IMR-90 (cell line): Measurements from ENCODE around the gene FADS2. TPM values are rescaled to one million over a fixed set of nuclear protein-coding genes. Genes with fewer than 3 reads are reported as not detected.

Experiments used
- ATAC-seq: fragments of 200-7000 bp; cut with Tn5 transposase; 2 replicates; pipeline ENCODE4 v1.9.1; 2020; ENCODE audit warnings: low read depth, mild to moderate bottlenecking, moderate library complexity
- BruUV-seq: library from RNA; stranded (reverse); fragments of 400-500 nt; replicated peaks from 2 replicates; lab custom pipeline; 2021; lab: Mats Ljungman, UMichigan
- CTCF ChIA-PET: fragments of 300-600 bp; formaldehyde crosslinking; extraction: SDS; loops from one replicate; lab custom pipeline; 2021; ENCODE audit warnings: antibody characterized with exemption; lab: Yijun Ruan, JAX
- POLR2A ChIA-PET: fragments of 300-600 bp; sonication (Branson Sonifier 250); formaldehyde crosslinking; loops from one replicate; lab custom pipeline; 2022; ENCODE audit warnings: antibody characterized with exemption; ENCODE audit not compliant: unreplicated experiment; lab: Charles Lee
- DNase-seq: peaks from one replicate; pipeline ENCODE4 v3.0.0; 2013
- H2AFZ ChIP-seq: replicated peaks from 2 replicates; pipeline ENCODE3; 2013; ENCODE audit warnings: low read length, mild to moderate bottlenecking; ENCODE audit not compliant: poor library complexity
- H2AK5ac ChIP-seq: 2 replicates; pipeline ENCODE4 v1.6.1; 2013; ENCODE audit warnings: low read depth, low read length, inconsistent platforms
- H2AK9ac ChIP-seq: replicated peaks from 2 replicates; pipeline ENCODE3; 2013; ENCODE audit warnings: mild to moderate bottlenecking, low read depth, low read length, moderate library complexity; ENCODE audit not compliant: poor library complexity
- H2BK120ac ChIP-seq: 2 replicates; pipeline ENCODE4 v1.6.1; 2013; ENCODE audit warnings: low read depth, low read length, inconsistent platforms
- H2BK15ac ChIP-seq: 3 replicates; pipeline ENCODE4 v1.6.1; 2013; ENCODE audit warnings: low read depth, low read length, inconsistent platforms
- H2BK20ac ChIP-seq: 2 replicates; pipeline ENCODE4 v1.6.1; 2013; ENCODE audit warnings: low read depth, mild to moderate bottlenecking, inconsistent platforms, low read length, moderate library complexity
- H2BK5ac ChIP-seq: 2 replicates; pipeline ENCODE4 v1.6.1; 2013; ENCODE audit warnings: mild to moderate bottlenecking, low read depth, low read length, inconsistent platforms; ENCODE audit not compliant: poor library complexity, severe bottlenecking
- H3K14ac ChIP-seq: replicated peaks from 2 replicates; pipeline ENCODE4 v1.6.1; 2013; ENCODE audit warnings: low read depth, low read length, inconsistent platforms
- H3K18ac ChIP-seq: 2 replicates; pipeline ENCODE4 v1.6.1; 2013; ENCODE audit warnings: low read depth, low read length, control low read depth
- H3K23ac ChIP-seq: 2 replicates; pipeline ENCODE4 v1.6.1; 2013; ENCODE audit warnings: low read depth, low read length, inconsistent platforms
- H3K27ac ChIP-seq: 2 replicates; pipeline ENCODE4 v1.5.1; 2013; ENCODE audit warnings: mild to moderate bottlenecking, control low read depth, low read length; ENCODE audit not compliant: insufficient read depth
- H3K27me3 ChIP-seq: 2 replicates; pipeline ENCODE4 v1.6.1; 2013; ENCODE audit warnings: low read length; ENCODE audit not compliant: control insufficient read depth, insufficient read depth
- H3K36me3 ChIP-seq: 2 replicates; pipeline ENCODE4 v1.6.1; 2013; ENCODE audit warnings: low read length, mixed read lengths; ENCODE audit not compliant: control insufficient read depth, insufficient read depth
- H3K4ac ChIP-seq: 2 replicates; pipeline ENCODE4 v1.6.1; 2013; ENCODE audit warnings: low read depth, low read length, inconsistent platforms
- H3K4me1 ChIP-seq: 2 replicates; pipeline ENCODE4 v1.6.1; 2013; ENCODE audit warnings: low read length, mixed read lengths; ENCODE audit not compliant: control insufficient read depth, insufficient read depth
- H3K4me2 ChIP-seq: 2 replicates; pipeline ENCODE4 v1.6.1; 2013; ENCODE audit warnings: low read depth, mild to moderate bottlenecking, control low read depth, low read length, moderate library complexity
- H3K4me3 ChIP-seq: 2 replicates; pipeline ENCODE4 v1.5.1; 2013; ENCODE audit warnings: low read depth, mild to moderate bottlenecking, control low read depth, low read length, moderate library complexity; ENCODE audit not compliant: insufficient read depth
- H3K56ac ChIP-seq: 2 replicates; pipeline ENCODE4 v1.6.1; 2013; ENCODE audit warnings: low read length, inconsistent platforms; ENCODE audit not compliant: insufficient read depth; ENCODE audit errors: extremely low read depth
- H3K79me1 ChIP-seq, 2 experiments: 2 replicates each; pipeline ENCODE4 v1.6.1; 2013; ENCODE audit warnings: low read length in 2 of 2, inconsistent platforms in 1 of 2, low read depth in 1 of 2
- H3K9ac ChIP-seq: 2 replicates; pipeline ENCODE4 v1.6.1; 2013; ENCODE audit warnings: low read depth, low read length, control low read depth
- H3K9me1 ChIP-seq: 2 replicates; pipeline ENCODE4 v1.6.1; 2013; ENCODE audit warnings: low read length, inconsistent platforms; ENCODE audit not compliant: insufficient read depth
- H3K9me3 ChIP-seq: 2 replicates; pipeline ENCODE4 v1.6.1; 2013; ENCODE audit warnings: low read length; ENCODE audit not compliant: control insufficient read depth, insufficient read depth
- H4K20me1 ChIP-seq: 2 replicates; pipeline ENCODE4 v1.6.1; 2013; ENCODE audit warnings: low read length, inconsistent platforms; ENCODE audit not compliant: insufficient read depth
- H4K5ac ChIP-seq: 2 replicates; pipeline ENCODE4 v1.6.1; 2013; ENCODE audit warnings: mild to moderate bottlenecking, low read depth, low read length, control low read depth
- H4K8ac ChIP-seq, 2 experiments: 2 replicates each; pipeline ENCODE4 v1.6.1; 2013; ENCODE audit warnings: low read depth in 2 of 2, low read length in 2 of 2, control low read depth in 1 of 2, inconsistent platforms in 1 of 2
- H4K91ac ChIP-seq: 2 replicates; pipeline ENCODE4 v1.6.1; 2013; ENCODE audit warnings: low read depth, low read length, inconsistent platforms; ENCODE audit not compliant: insufficient read depth
- BHLHE40 ChIP-seq: fragments of 150-350 bp; IDR thresholded peaks from 2 replicates; pipeline ENCODE4 v1.6.1; 2016; ENCODE audit warnings: mild to moderate bottlenecking, low read depth, low read length
- CHD1 ChIP-seq: IDR thresholded peaks from 2 replicates; pipeline ENCODE4 v1.6.1; 2012; ENCODE audit warnings: low read depth, low read length, improper control_type of control experiment
- FOS ChIP-seq: fragments of 150-350 bp; IDR thresholded peaks from 2 replicates; pipeline ENCODE4 v1.6.1; 2016; ENCODE audit warnings: low read depth, low read length
- MAFK ChIP-seq: IDR thresholded peaks from 2 replicates; pipeline ENCODE4 v1.6.1; 2012; ENCODE audit warnings: low read depth, low read length, improper control_type of control experiment
- MAZ ChIP-seq: IDR thresholded peaks from 2 replicates; pipeline ENCODE4 v1.6.1; 2012; ENCODE audit warnings: low read depth, mild to moderate bottlenecking, low read length, improper control_type of control experiment, moderate library complexity, borderline replicate concordance
- MXI1 ChIP-seq: IDR thresholded peaks from 2 replicates; pipeline ENCODE4 v1.6.1; 2012; ENCODE audit warnings: low read depth, mild to moderate bottlenecking, low read length, moderate library complexity, borderline replicate concordance
- NFE2L2 ChIP-seq: fragments of 150-350 bp; IDR thresholded peaks from 2 replicates; pipeline ENCODE4 v1.6.1; 2016; ENCODE audit warnings: low read depth, mild to moderate bottlenecking, low read length
- POLR2A ChIP-seq: IDR thresholded peaks from 2 replicates; pipeline ENCODE4 v1.6.1; 2012; ENCODE audit warnings: mild to moderate bottlenecking, low read depth, low read length
- RAD21 ChIP-seq: IDR thresholded peaks from 2 replicates; pipeline ENCODE4 v1.6.1; 2012; ENCODE audit warnings: low read length, improper control_type of control experiment
- RCOR1 ChIP-seq: IDR thresholded peaks from 2 replicates; pipeline ENCODE4 v1.6.1; 2012; ENCODE audit warnings: mild to moderate bottlenecking, low read length, improper control_type of control experiment; ENCODE audit not compliant: insufficient replicate concordance
- SMC3 ChIP-seq: fragments of 150-350 bp; IDR thresholded peaks from 2 replicates; pipeline ENCODE4 v1.6.1; 2016; ENCODE audit warnings: low read depth, mild to moderate bottlenecking, antibody characterized with exemption, low read length, moderate library complexity
- WGBS, 2 experiments: methylation state at CpG; one replicate each; pipeline versions ENCODE4 v1.1.5 to v1.1.7; 2013; ENCODE audit warnings: missing lambda C conversion rate in 2 of 2; ENCODE audit not compliant: insufficient read length in 1 of 2; ENCODE audit errors: extremely low coverage in 2 of 2; 5-methylcytosine and 5-hydroxymethylcytosine counted together
- dilution Hi-C: fragments of 300-500 bp; cut with HindIII; formaldehyde crosslinking; loops from one replicate; pipeline ENCODE4 v1.14.3; 2018; ENCODE audit warnings: low sequenced_read_pairs; ENCODE audit not compliant: unreplicated experiment
- in situ Hi-C: fragments of 300-500 bp; cut with MboI; formaldehyde crosslinking; loops from 3 replicates; pipeline ENCODE4 v1.14.3; 2019; ENCODE audit warnings: low sequenced_read_pairs, inconsistent platforms, mixed read lengths
- intact Hi-C: fragments of 100-400 bp; cut with micrococcal nuclease; formaldehyde crosslinking; loops from 2 replicates; pipeline ENCODE4 v1.10.0; 2022
- polyA plus RNA-seq, 3 experiments: library from polyadenylated mRNA; depleted of rRNA; stranded (reverse); fragments of >200 nt; gene quantifications; 2 replicates each; pipeline ENCODE4 v1.2.3, GENCODE V29; 2012; ENCODE audit warnings: low replicate concordance in 1 of 3
- total RNA-seq: library from RNA; depleted of rRNA; stranded (reverse); fragments of >200 nt; gene quantifications from 2 replicates; pipeline ENCODE4 v1.2.3, GENCODE V29; 2012
- TF ChIP-seq, protein P1 (sequence below): fragments of 150-350 bp; IDR thresholded peaks from 2 replicates; pipeline ENCODE4 v1.6.1; 2016; ENCODE audit warnings: low read depth, mild to moderate bottlenecking, low read length, moderate library complexity, borderline replicate concordance
- TF ChIP-seq, protein P2 (sequence below): fragments of 150-350 bp; IDR thresholded peaks from 2 replicates; pipeline ENCODE4 v1.6.1; 2017; ENCODE audit warnings: mild to moderate bottlenecking, antibody characterized with exemption, low read length, low read depth
- TF ChIP-seq, protein P3 (sequence below): conservative IDR thresholded peaks from 2 replicates; pipeline ENCODE4 v1.5.1; 2012; ENCODE audit warnings: mild to moderate bottlenecking, low read depth, low read length, improper control_type of control experiment

FADS2 gene
- total and polyA plus RNA-seq, 2 of the 4 experiments (the other 2 are of a cell fraction): 33.3 to 88.4 TPM

DNA sequence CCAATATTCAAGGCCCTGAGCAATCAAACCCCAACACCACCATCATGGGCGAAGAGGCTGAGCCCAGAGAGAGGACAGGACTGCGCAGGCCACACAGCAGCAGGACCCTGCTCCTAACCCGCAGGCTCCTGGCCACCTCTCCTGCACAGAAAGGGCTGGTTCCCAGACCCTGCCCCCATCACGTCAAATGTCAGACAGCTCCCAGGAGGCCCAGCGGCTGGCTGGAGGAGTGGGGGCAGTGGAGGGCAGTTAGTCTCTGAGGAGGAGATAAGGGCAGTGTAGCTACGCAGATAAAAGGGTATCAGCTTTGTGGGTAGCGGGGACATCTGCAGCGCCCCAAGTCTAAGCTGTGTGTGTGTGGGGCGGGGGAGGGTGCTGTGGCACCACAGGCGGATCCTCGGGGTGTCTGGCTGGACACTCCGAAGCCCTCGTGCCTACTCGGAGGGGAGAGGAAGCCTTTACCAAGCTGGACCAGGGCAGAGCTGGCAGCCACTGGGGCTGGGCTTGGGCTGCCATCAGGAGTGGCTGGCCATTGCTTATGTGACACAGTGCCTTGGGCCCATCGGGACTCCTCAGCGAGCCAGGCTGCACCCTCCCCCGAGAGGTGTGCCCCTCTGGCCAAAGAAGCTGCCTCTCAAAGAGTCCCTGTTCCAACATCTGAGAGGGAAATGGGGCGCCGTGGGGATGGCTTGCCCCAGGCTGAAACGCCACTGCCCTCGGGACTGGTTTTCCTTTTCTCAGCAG, 41.8 kb downstream of the FADS2 start:
- Histone ChIP-seq H4K20me1 (no peaks in the 10 kb centered on the region; the same call in 1 of the 2 replicates), H3K9me3 (no peaks in the 10 kb centered on the region), H3K27ac (no peak overlapping the region), H4K8ac (no peak overlapping the region), H2AK9ac (peak overlapping the region; percentile 55), H2BK20ac (no peak overlapping the region), H4K5ac (no peak overlapping the region), H3K27me3 (no peaks in the 10 kb centered on the region), H3K9me1 (no peaks in the 10 kb centered on the region), H3K4ac (no peak overlapping the region), H2BK120ac (no peak overlapping the region), H2BK15ac (no peak overlapping the region), H3K18ac (no peak overlapping the region), H2AFZ (peak overlapping the region; percentile 51), H2AK5ac (no peak overlapping the region; the same call in 1 of the 2 replicates), H3K56ac (no peak overlapping the region), H3K4me2 (no peak overlapping the region), H3K36me3 (peaks cover 8% of the 10 kb centered on the region; the same call in 1 of the 2 replicates), H4K91ac (no peak overlapping the region), H3K14ac (no peak overlapping the region), H3K79me1 (no peaks in the 10 kb centered on the region), H3K23ac (no peak overlapping the region), H3K9ac (no peak overlapping the region), H3K4me1 (peaks cover 2% of the 10 kb centered on the region), H3K4me3 (no peak overlapping the region), H2BK5ac (no peak overlapping the region)
- in situ Hi-C loops: loop anchor here (25.0 kb wide), 1 partner anchor 442 kb away; no protein-coding TSS in a partner anchor
- 80% methylated on average over 7 of the region's 21 CpGs; no CpG with 5 or more reads in 1 of the 2 experiments for WGBS, 2 experiments
- ATAC-seq: no peak
- ChIA-PET CTCF (interaction anchor here (0.7 to 1.6 kb wide), 6 partner anchors 15 to 238 kb away, joined by 3 to 9 read pairs (median 3); partner anchors contain the start of gene BEST1), POLR2A (interaction anchor here (0.6 kb wide), 1 partner anchor 72 kb away, joined by 4 read pairs; no protein-coding TSS in a partner anchor)
- intact Hi-C loops: loop anchor here (2.0 to 5.0 kb wide), 2 partner anchors 27 to 507 kb away; no protein-coding TSS in a partner anchor
- dilution Hi-C loops: no loop called here
- BruUV-seq: no TSS peak
- no peak for DNase-seq
- TF ChIP-seq CHD1 (no peak), MAFK (no peak), RCOR1 (no peak), MAZ (no peak), MXI1 (no peak), RAD21 (no peak), FOS (no peak), NFE2L2 (no peak), BHLHE40 (no peak), POLR2A (no peak), SMC3 (no peak)
- TF ChIP-seq, protein P1, sequence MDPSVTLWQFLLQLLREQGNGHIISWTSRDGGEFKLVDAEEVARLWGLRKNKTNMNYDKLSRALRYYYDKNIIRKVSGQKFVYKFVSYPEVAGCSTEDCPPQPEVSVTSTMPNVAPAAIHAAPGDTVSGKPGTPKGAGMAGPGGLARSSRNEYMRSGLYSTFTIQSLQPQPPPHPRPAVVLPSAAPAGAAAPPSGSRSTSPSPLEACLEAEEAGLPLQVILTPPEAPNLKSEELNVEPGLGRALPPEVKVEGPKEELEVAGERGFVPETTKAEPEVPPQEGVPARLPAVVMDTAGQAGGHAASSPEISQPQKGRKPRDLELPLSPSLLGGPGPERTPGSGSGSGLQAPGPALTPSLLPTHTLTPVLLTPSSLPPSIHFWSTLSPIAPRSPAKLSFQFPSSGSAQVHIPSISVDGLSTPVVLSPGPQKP: no peak
- TF ChIP-seq, protein P2, sequence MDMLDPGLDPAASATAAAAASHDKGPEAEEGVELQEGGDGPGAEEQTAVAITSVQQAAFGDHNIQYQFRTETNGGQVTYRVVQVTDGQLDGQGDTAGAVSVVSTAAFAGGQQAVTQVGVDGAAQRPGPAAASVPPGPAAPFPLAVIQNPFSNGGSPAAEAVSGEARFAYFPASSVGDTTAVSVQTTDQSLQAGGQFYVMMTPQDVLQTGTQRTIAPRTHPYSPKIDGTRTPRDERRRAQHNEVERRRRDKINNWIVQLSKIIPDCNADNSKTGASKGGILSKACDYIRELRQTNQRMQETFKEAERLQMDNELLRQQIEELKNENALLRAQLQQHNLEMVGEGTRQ: no peak
- TF ChIP-seq, protein P3, sequence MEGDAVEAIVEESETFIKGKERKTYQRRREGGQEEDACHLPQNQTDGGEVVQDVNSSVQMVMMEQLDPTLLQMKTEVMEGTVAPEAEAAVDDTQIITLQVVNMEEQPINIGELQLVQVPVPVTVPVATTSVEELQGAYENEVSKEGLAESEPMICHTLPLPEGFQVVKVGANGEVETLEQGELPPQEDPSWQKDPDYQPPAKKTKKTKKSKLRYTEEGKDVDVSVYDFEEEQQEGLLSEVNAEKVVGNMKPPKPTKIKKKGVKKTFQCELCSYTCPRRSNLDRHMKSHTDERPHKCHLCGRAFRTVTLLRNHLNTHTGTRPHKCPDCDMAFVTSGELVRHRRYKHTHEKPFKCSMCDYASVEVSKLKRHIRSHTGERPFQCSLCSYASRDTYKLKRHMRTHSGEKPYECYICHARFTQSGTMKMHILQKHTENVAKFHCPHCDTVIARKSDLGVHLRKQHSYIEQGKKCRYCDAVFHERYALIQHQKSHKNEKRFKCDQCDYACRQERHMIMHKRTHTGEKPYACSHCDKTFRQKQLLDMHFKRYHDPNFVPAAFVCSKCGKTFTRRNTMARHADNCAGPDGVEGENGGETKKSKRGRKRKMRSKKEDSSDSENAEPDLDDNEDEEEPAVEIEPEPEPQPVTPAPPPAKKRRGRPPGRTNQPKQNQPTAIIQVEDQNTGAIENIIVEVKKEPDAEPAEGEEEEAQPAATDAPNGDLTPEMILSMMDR: no peak
